HAP-1 (cell line): ENCODE measurements around the gene IFT172.

Experiments
- DNase-seq, 2 experiments: peaks; one replicate each; pipeline ENCODE4 v3.0.0-alpha.2; 2016 to 2020; ENCODE audit warnings: low spot score in 2 of 2
- H3K27me3 ChIP-seq: fragments of 250-450 bp; sonication (Bioruptor Pico); 2 replicates; pipeline ENCODE4 v1.5.1; 2020; ENCODE audit warnings: low read depth, mild to moderate bottlenecking, moderate library complexity
- H3K36me3 ChIP-seq: fragments of 250-450 bp; sonication (Bioruptor Pico); replicated peaks from 2 replicates; pipeline ENCODE4 v1.5.1; 2020; ENCODE audit warnings: mild to moderate bottlenecking
- H3K4me1 ChIP-seq: fragments of 250-450 bp; sonication (Bioruptor Pico); 2 replicates; pipeline ENCODE4 v1.5.1; 2020; ENCODE audit warnings: mild to moderate bottlenecking
- H3K4me3 ChIP-seq: fragments of 250-450 bp; sonication (Bioruptor Pico); 2 replicates; pipeline ENCODE4 v1.5.1; 2020; ENCODE audit warnings: mild to moderate bottlenecking, moderate library complexity
- H3K9me3 ChIP-seq: fragments of 250-450 bp; sonication (Bioruptor Pico); 2 replicates; pipeline ENCODE4 v1.5.1; 2020; ENCODE audit warnings: mild to moderate bottlenecking, moderate library complexity
- in situ Hi-C: fragments of 300-500 bp; cut with MboI; formaldehyde crosslinking; loops from 3 replicates; pipeline ENCODE4 v1.14.3; 2020; ENCODE audit warnings: low sequenced_read_pairs, inconsistent platforms, mixed read lengths

The IFT172 gene

GRCh38 chr2:27400348-27401135 lies 89.0 kb downstream of the IFT172 start:
- peaks cover 24% of the 10 kb centered on the region for H3K36me3 ChIP-seq
- in situ Hi-C loops = no loop called here
- no peak overlapping the region for H3K4me3 ChIP-seq
- DNase-seq = no peak
- H3K4me1 ChIP-seq = peaks cover 3% of the 10 kb centered on the region
- no peaks in the 10 kb centered on the region for H3K27me3 ChIP-seq
- H3K9me3 ChIP-seq = no peaks in the 10 kb centered on the region

GRCh38 chr2:27398962-27399361 lies 90.6 kb downstream of the IFT172 start:
- no peak for DNase-seq
- in situ Hi-C loops = no loop called here

More at GRCh38 chr2:27398962-27399361, 90.6 kb downstream of the IFT172 start:
- peaks cover 2% of the 10 kb centered on the region for H3K4me1 ChIP-seq
- H3K9me3 ChIP-seq = no peaks in the 10 kb centered on the region
- H3K4me3 ChIP-seq = no peak overlapping the region
- no peaks in the 10 kb centered on the region for H3K27me3 ChIP-seq
- H3K36me3 ChIP-seq = peaks cover 17% of the 10 kb centered on the region
